IMR-90 (cell line): ENCODE results near the gene METRNL. TPM values are rescaled to one million over a fixed set of nuclear protein-coding genes. Genes with fewer than 3 reads are reported as not detected.

Experiments used
- ATAC-seq: fragments of 200-7000 bp; cut with Tn5 transposase; 2 replicates; pipeline ENCODE4 v1.9.1; 2020; ENCODE audit warnings: low read depth, mild to moderate bottlenecking, moderate library complexity
- BruUV-seq: library from RNA; stranded (reverse); fragments of 400-500 nt; replicated peaks from 2 replicates; lab custom pipeline; 2021; lab: Mats Ljungman, UMichigan
- CTCF ChIA-PET: fragments of 300-600 bp; formaldehyde crosslinking; extraction: SDS; loops from one replicate; lab custom pipeline; 2021; ENCODE audit warnings: antibody characterized with exemption; lab: Yijun Ruan, JAX
- POLR2A ChIA-PET: fragments of 300-600 bp; sonication (Branson Sonifier 250); formaldehyde crosslinking; loops from one replicate; lab custom pipeline; 2022; ENCODE audit warnings: antibody characterized with exemption; ENCODE audit not compliant: unreplicated experiment; lab: Charles Lee
- DNase-seq: peaks from one replicate; pipeline ENCODE4 v3.0.0; 2013
- H2AFZ ChIP-seq: replicated peaks from 2 replicates; pipeline ENCODE3; 2013; ENCODE audit warnings: low read length, mild to moderate bottlenecking; ENCODE audit not compliant: poor library complexity
- H2AK5ac ChIP-seq: 2 replicates; pipeline ENCODE4 v1.6.1; 2013; ENCODE audit warnings: low read depth, low read length, inconsistent platforms
- H2AK9ac ChIP-seq: replicated peaks from 2 replicates; pipeline ENCODE3; 2013; ENCODE audit warnings: mild to moderate bottlenecking, low read depth, low read length, moderate library complexity; ENCODE audit not compliant: poor library complexity
- H2BK120ac ChIP-seq: 2 replicates; pipeline ENCODE4 v1.6.1; 2013; ENCODE audit warnings: low read depth, low read length, inconsistent platforms
- H2BK15ac ChIP-seq: 3 replicates; pipeline ENCODE4 v1.6.1; 2013; ENCODE audit warnings: low read depth, low read length, inconsistent platforms
- H2BK20ac ChIP-seq: 2 replicates; pipeline ENCODE4 v1.6.1; 2013; ENCODE audit warnings: low read depth, mild to moderate bottlenecking, inconsistent platforms, low read length, moderate library complexity
- H2BK5ac ChIP-seq: 2 replicates; pipeline ENCODE4 v1.6.1; 2013; ENCODE audit warnings: mild to moderate bottlenecking, low read depth, low read length, inconsistent platforms; ENCODE audit not compliant: poor library complexity, severe bottlenecking
- H3K14ac ChIP-seq: replicated peaks from 2 replicates; pipeline ENCODE4 v1.6.1; 2013; ENCODE audit warnings: low read depth, low read length, inconsistent platforms
- H3K18ac ChIP-seq: 2 replicates; pipeline ENCODE4 v1.6.1; 2013; ENCODE audit warnings: low read depth, low read length, control low read depth
- H3K23ac ChIP-seq: 2 replicates; pipeline ENCODE4 v1.6.1; 2013; ENCODE audit warnings: low read depth, low read length, inconsistent platforms
- H3K27ac ChIP-seq: 2 replicates; pipeline ENCODE4 v1.5.1; 2013; ENCODE audit warnings: mild to moderate bottlenecking, control low read depth, low read length; ENCODE audit not compliant: insufficient read depth
- H3K27me3 ChIP-seq: 2 replicates; pipeline ENCODE4 v1.6.1; 2013; ENCODE audit warnings: low read length; ENCODE audit not compliant: control insufficient read depth, insufficient read depth
- H3K36me3 ChIP-seq: 2 replicates; pipeline ENCODE4 v1.6.1; 2013; ENCODE audit warnings: low read length, mixed read lengths; ENCODE audit not compliant: control insufficient read depth, insufficient read depth
- H3K4ac ChIP-seq: 2 replicates; pipeline ENCODE4 v1.6.1; 2013; ENCODE audit warnings: low read depth, low read length, inconsistent platforms
- H3K4me1 ChIP-seq: 2 replicates; pipeline ENCODE4 v1.6.1; 2013; ENCODE audit warnings: low read length, mixed read lengths; ENCODE audit not compliant: control insufficient read depth, insufficient read depth
- H3K4me2 ChIP-seq: 2 replicates; pipeline ENCODE4 v1.6.1; 2013; ENCODE audit warnings: low read depth, mild to moderate bottlenecking, control low read depth, low read length, moderate library complexity
- H3K4me3 ChIP-seq: 2 replicates; pipeline ENCODE4 v1.5.1; 2013; ENCODE audit warnings: low read depth, mild to moderate bottlenecking, control low read depth, low read length, moderate library complexity; ENCODE audit not compliant: insufficient read depth
- H3K56ac ChIP-seq: 2 replicates; pipeline ENCODE4 v1.6.1; 2013; ENCODE audit warnings: low read length, inconsistent platforms; ENCODE audit not compliant: insufficient read depth; ENCODE audit errors: extremely low read depth
- H3K79me1 ChIP-seq, 2 experiments: 2 replicates each; pipeline ENCODE4 v1.6.1; 2013; ENCODE audit warnings: low read length in 2 of 2, inconsistent platforms in 1 of 2, low read depth in 1 of 2
- H3K9ac ChIP-seq: 2 replicates; pipeline ENCODE4 v1.6.1; 2013; ENCODE audit warnings: low read depth, low read length, control low read depth
- H3K9me1 ChIP-seq: 2 replicates; pipeline ENCODE4 v1.6.1; 2013; ENCODE audit warnings: low read length, inconsistent platforms; ENCODE audit not compliant: insufficient read depth
- H3K9me3 ChIP-seq: 2 replicates; pipeline ENCODE4 v1.6.1; 2013; ENCODE audit warnings: low read length; ENCODE audit not compliant: control insufficient read depth, insufficient read depth
- H4K20me1 ChIP-seq: 2 replicates; pipeline ENCODE4 v1.6.1; 2013; ENCODE audit warnings: low read length, inconsistent platforms; ENCODE audit not compliant: insufficient read depth
- H4K5ac ChIP-seq: 2 replicates; pipeline ENCODE4 v1.6.1; 2013; ENCODE audit warnings: mild to moderate bottlenecking, low read depth, low read length, control low read depth
- H4K8ac ChIP-seq, 2 experiments: 2 replicates each; pipeline ENCODE4 v1.6.1; 2013; ENCODE audit warnings: low read depth in 2 of 2, low read length in 2 of 2, control low read depth in 1 of 2, inconsistent platforms in 1 of 2
- H4K91ac ChIP-seq: 2 replicates; pipeline ENCODE4 v1.6.1; 2013; ENCODE audit warnings: low read depth, low read length, inconsistent platforms; ENCODE audit not compliant: insufficient read depth
- CEBPB ChIP-seq: IDR thresholded peaks from 2 replicates; pipeline ENCODE4 v1.6.1; 2012; ENCODE audit warnings: low read depth, low read length, improper control_type of control experiment
- ELK1 ChIP-seq: fragments of 150-350 bp; IDR thresholded peaks from 2 replicates; pipeline ENCODE4 v1.6.1; 2016; ENCODE audit warnings: low read depth, mild to moderate bottlenecking, low read length, moderate library complexity, borderline replicate concordance
- FOS ChIP-seq: fragments of 150-350 bp; IDR thresholded peaks from 2 replicates; pipeline ENCODE4 v1.6.1; 2016; ENCODE audit warnings: low read depth, low read length
- MAFK ChIP-seq: IDR thresholded peaks from 2 replicates; pipeline ENCODE4 v1.6.1; 2012; ENCODE audit warnings: low read depth, low read length, improper control_type of control experiment
- MAZ ChIP-seq: IDR thresholded peaks from 2 replicates; pipeline ENCODE4 v1.6.1; 2012; ENCODE audit warnings: low read depth, mild to moderate bottlenecking, low read length, improper control_type of control experiment, moderate library complexity, borderline replicate concordance
- POLR2A ChIP-seq: IDR thresholded peaks from 2 replicates; pipeline ENCODE4 v1.6.1; 2012; ENCODE audit warnings: mild to moderate bottlenecking, low read depth, low read length
- USF2 ChIP-seq: fragments of 150-350 bp; IDR thresholded peaks from 2 replicates; pipeline ENCODE4 v1.6.1; 2017; ENCODE audit warnings: mild to moderate bottlenecking, antibody characterized with exemption, low read length, low read depth
- WGBS, 2 experiments: methylation state at CpG; one replicate each; pipeline versions ENCODE4 v1.1.5 to v1.1.7; 2013; ENCODE audit warnings: missing lambda C conversion rate in 2 of 2; ENCODE audit not compliant: insufficient read length in 1 of 2; ENCODE audit errors: extremely low coverage in 2 of 2; 5-methylcytosine and 5-hydroxymethylcytosine counted together
- dilution Hi-C: fragments of 300-500 bp; cut with HindIII; formaldehyde crosslinking; loops from one replicate; pipeline ENCODE4 v1.14.3; 2018; ENCODE audit warnings: low sequenced_read_pairs; ENCODE audit not compliant: unreplicated experiment
- in situ Hi-C: fragments of 300-500 bp; cut with MboI; formaldehyde crosslinking; loops from 3 replicates; pipeline ENCODE4 v1.14.3; 2019; ENCODE audit warnings: low sequenced_read_pairs, inconsistent platforms, mixed read lengths
- intact Hi-C: fragments of 100-400 bp; cut with micrococcal nuclease; formaldehyde crosslinking; loops from 2 replicates; pipeline ENCODE4 v1.10.0; 2022
- polyA plus RNA-seq, 3 experiments: library from polyadenylated mRNA; depleted of rRNA; stranded (reverse); fragments of >200 nt; gene quantifications; 2 replicates each; pipeline ENCODE4 v1.2.3, GENCODE V29; 2012; ENCODE audit warnings: low replicate concordance in 1 of 3
- total RNA-seq: library from RNA; depleted of rRNA; stranded (reverse); fragments of >200 nt; gene quantifications from 2 replicates; pipeline ENCODE4 v1.2.3, GENCODE V29; 2012

Gene METRNL
- total and polyA plus RNA-seq, 2 of the 4 experiments (the other 2 are of a cell fraction): 17.9 to 48.2 TPM

DNA sequence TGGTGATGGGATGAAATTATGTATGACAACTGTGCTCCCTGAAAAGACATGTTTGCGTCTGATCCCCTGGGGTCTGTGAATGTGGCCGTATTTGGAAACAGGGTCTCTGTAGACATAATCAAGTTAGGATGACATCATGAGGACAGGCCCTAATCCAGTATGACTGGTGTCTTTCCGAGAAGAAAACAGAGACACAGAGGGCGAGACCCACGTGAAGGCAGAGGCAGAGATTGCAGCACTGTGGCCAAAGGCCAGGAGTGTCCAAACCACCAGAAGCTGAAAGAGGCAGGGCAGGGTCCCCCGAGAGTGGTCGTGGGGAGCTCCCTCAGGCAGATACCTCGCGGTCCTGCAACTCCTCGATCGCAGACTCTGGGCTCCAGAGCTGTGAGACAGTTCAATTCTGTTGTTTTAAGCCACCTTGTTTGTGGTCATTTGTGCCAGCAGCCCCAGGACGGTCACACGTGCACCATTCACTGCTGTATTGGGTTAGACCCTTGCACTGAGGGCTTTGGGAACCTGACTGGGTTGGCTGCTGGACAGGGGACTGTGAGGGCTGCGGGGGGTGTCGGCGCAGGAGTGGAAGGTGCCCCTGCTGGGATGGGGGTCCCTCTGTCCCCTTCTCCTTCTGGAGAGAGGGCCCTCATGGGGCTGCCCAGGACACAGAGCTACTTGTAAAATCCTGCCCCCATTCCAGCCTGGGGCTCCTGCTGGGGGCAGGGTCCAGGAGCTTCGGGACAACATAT is 27.7 kb downstream of the METRNL start:
- ChIA-PET POLR2A (no interaction called here), CTCF (no interaction called here)
- no peak overlapping the region for H3K4me2 ChIP-seq
- 0 out of 2 replicates have a peak, but pooled peaks have one; percentile 20 for TF ChIP-seq USF2
- TF ChIP-seq MAFK: no peak
- no peak for TF ChIP-seq MAZ
- TF ChIP-seq FOS: no peak
- no peak for TF ChIP-seq ELK1
- no peak for TF ChIP-seq POLR2A
- TF ChIP-seq CEBPB: peak; percentile 20; the same call in 1 of the 2 replicates
- H4K20me1 ChIP-seq: no peaks in the 10 kb centered on the region
- no peak overlapping the region for H3K14ac ChIP-seq
- no peak overlapping the region for H2AFZ ChIP-seq
- intact Hi-C loops: no loop called here
- H2AK5ac ChIP-seq: peak overlapping the region; percentile 76
- H3K9ac ChIP-seq: no peak overlapping the region
- peak overlapping the region; percentile 31; the same call in 1 of the 3 replicates for H2BK15ac ChIP-seq
- no peak for ATAC-seq
- no peak overlapping the region for H4K8ac ChIP-seq
- no peak overlapping the region for H3K4me3 ChIP-seq
- peak overlapping the region; percentile 19 for H3K4ac ChIP-seq
- H2BK120ac ChIP-seq: peak overlapping the region; percentile 51
- peaks cover 13% of the 10 kb centered on the region for H3K9me1 ChIP-seq
- H3K56ac ChIP-seq: no peak overlapping the region
- 0 out of 2 replicates have a peak overlapping the region, but pooled peaks have one; percentile 26 for H2BK20ac ChIP-seq
- H4K91ac ChIP-seq: peak overlapping the region; percentile 42
- H3K18ac ChIP-seq: no peak overlapping the region
- no peak overlapping the region for H3K27ac ChIP-seq
- no peak for DNase-seq
- H2AK9ac ChIP-seq: no peak overlapping the region
- H3K27me3 ChIP-seq: no peaks in the 10 kb centered on the region
- no peak overlapping the region; the same call in 1 of the 2 replicates for H4K5ac ChIP-seq
- 65% methylated on average over 7 of the region's 17 CpGs; no CpG with 5 or more reads in 1 of the 2 experiments for WGBS, 2 experiments
- peaks cover 27% of the 10 kb centered on the region for H3K4me1 ChIP-seq
- BruUV-seq: no TSS peak
- peak overlapping the region; percentile 15 for H2BK5ac ChIP-seq
- H3K36me3 ChIP-seq: no peaks in the 10 kb centered on the region
- dilution Hi-C loops: no loop called here
- H3K9me3 ChIP-seq: peaks cover 4% of the 10 kb centered on the region; the same call in 1 of the 2 replicates
- no peak overlapping the region for H3K23ac ChIP-seq
- no peaks in the 10 kb centered on the region for H3K79me1 ChIP-seq
- in situ Hi-C loops: no loop called here
